ENCODE data around the gene CFAP61.

DNA sequence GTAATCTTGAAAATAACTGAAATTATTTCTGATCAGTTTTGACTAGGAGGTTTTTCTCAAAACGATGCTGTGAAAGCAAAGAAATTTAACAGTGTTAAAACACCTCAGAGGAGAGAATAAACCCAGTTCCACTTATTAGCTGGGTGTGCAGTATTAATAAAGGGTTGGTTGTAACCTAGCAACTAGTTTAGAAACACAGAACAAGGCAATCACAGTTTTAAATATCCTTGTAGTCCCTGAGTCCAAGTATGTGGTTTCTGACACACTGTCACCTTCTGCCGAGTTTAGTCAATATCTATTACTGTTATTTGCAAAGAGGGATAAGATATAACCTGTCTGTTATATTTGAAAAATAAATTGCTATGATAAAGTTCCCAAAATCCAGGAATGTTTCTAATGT, 245.4 kb downstream of the CFAP61 start:
- TF ChIP-seq POLR2A (IDR thresholded peaks at IDR 0.05) (no peak), EP300 (IDR thresholded peaks at IDR 0.05) (no peak)
- TF ChIP-seq, protein P1, sequence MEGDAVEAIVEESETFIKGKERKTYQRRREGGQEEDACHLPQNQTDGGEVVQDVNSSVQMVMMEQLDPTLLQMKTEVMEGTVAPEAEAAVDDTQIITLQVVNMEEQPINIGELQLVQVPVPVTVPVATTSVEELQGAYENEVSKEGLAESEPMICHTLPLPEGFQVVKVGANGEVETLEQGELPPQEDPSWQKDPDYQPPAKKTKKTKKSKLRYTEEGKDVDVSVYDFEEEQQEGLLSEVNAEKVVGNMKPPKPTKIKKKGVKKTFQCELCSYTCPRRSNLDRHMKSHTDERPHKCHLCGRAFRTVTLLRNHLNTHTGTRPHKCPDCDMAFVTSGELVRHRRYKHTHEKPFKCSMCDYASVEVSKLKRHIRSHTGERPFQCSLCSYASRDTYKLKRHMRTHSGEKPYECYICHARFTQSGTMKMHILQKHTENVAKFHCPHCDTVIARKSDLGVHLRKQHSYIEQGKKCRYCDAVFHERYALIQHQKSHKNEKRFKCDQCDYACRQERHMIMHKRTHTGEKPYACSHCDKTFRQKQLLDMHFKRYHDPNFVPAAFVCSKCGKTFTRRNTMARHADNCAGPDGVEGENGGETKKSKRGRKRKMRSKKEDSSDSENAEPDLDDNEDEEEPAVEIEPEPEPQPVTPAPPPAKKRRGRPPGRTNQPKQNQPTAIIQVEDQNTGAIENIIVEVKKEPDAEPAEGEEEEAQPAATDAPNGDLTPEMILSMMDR (IDR thresholded peaks at IDR 0.05): no peak
